ENCODE results near the gene LTBR.
"Not testable (repeated sequence)": the region's sequence is repeated elsewhere in the genome, so short reads cannot be mapped to it uniquely, and the experiment has no call there.

LTBR gene

GRCh38 chr12:6427796-6428195 lies 43.8 kb downstream of the LTBR start:
- not testable (repeated sequence) for DNase-seq

GRCh38 chr12:6428326-6428725 lies 44.4 kb downstream of the LTBR start:
- DNase-seq: no peak

GRCh38 chr12:6430124-6430989 lies 46.4 kb downstream of the LTBR start:
- peak; percentile 91 for DNase-seq

- DNase-seq: no peak
Observed at GRCh38 chr12:6432991-6433390, 49.0 kb downstream of the LTBR start.

GRCh38 chr12:6434205-6435140 lies 50.5 kb downstream of the LTBR start:
- DNase-seq: no peak

- DNase-seq: no peak
Observed at GRCh38 chr12:6435961-6436715, 52.2 kb downstream of the LTBR start.

- no peak for DNase-seq
Observed at GRCh38 chr12:6437586-6437985, 53.6 kb downstream of the LTBR start.

- no peak for DNase-seq
Observed at GRCh38 chr12:6438345-6438744, 54.4 kb downstream of the LTBR start.

GRCh38 chr12:6440391-6440790 lies 56.4 kb downstream of the LTBR start:
- DNase-seq: no peak
